Psoas muscle (tissue), 8 donors: ENCODE data around the gene ATF6. TPM values are rescaled to one million over a fixed set of nuclear protein-coding genes. Genes with fewer than 3 reads are reported as not detected.

Experiments used
- ATAC-seq, 4 donors: fragments of 200-7000 bp; cut with Tn5 transposase; one replicate each; pipeline ENCODE4 v1.9.1; 2020; ENCODE audit warnings: moderate library complexity in 3 of 4, mild to moderate bottlenecking in 2 of 4
- DNase-seq, 2 donors: peaks; one replicate each; pipeline ENCODE4 v3.0.0-alpha.2; 2020
- H3K27ac ChIP-seq: fragments of 200-600 bp; one replicate; pipeline ENCODE4 v1.8.0; 2022
- H3K27me3 ChIP-seq, 3 donors: fragments of 200-600 bp in 1 of 3; one replicate each; pipeline versions ENCODE4 v1.6.1 to v1.8.0; 2013 to 2022; ENCODE audit warnings: low read length in 2 of 3, mild to moderate bottlenecking in 2 of 3, moderate library complexity in 1 of 3; ENCODE audit not compliant: insufficient read depth in 3 of 3
- H3K36me3 ChIP-seq, 2 donors: fragments of 200-600 bp in 1 of 2; one replicate each; pipeline versions ENCODE4 v1.6.1 to v1.8.0; 2013 to 2022; ENCODE audit warnings: low read depth in 1 of 2, mild to moderate bottlenecking in 1 of 2, moderate library complexity in 1 of 2; ENCODE audit not compliant: insufficient read depth in 1 of 2
- H3K4me1 ChIP-seq: fragments of 200-600 bp; one replicate; pipeline ENCODE4 v1.8.0; 2022
- H3K4me3 ChIP-seq: fragments of 200-600 bp; one replicate; pipeline ENCODE4 v1.8.0; 2022; ENCODE audit warnings: mild to moderate bottlenecking
- H3K9me3 ChIP-seq: fragments of 200-600 bp; one replicate; pipeline ENCODE4 v1.8.0; 2022
- WGBS, 3 donors: extraction: QIAGEN DNeasy Blood & Tissue Kit; methylation state at CpG; one replicate each; pipeline versions ENCODE4 v1.1.6 to v1.1.7; 2013; 5-methylcytosine and 5-hydroxymethylcytosine counted together
- intact Hi-C, 2 donors: fragments of 100-400 bp; cut with DNase I; formaldehyde crosslinking; loops; one replicate each; pipeline versions ENCODE4 v1.11.0 to v1.14.2; 2022
- polyA plus RNA-seq, 3 donors: library from polyadenylated mRNA; stranded (reverse); fragments of 200-250 nt; gene quantifications; one replicate each; pipeline ENCODE4 v1.2.3, GENCODE V29; 2013
- total RNA-seq, 4 donors: library from RNA; stranded (reverse); fragmentation: NEBNext Ultra II Directional in 2 of 4; extraction: Animal tissue kit (Norgen Biotek cat#: 25700) in 2 of 4; gene quantifications; one replicate each; pipeline versions ENCODE4 v1.2.1 to v1.2.4, GENCODE V29; 2021 to 2023
- TF ChIP-seq, protein P1 (sequence below): fragments of 200-600 bp; IDR thresholded peaks from one replicate; pipeline ENCODE4 v1.8.0; 2022; ENCODE audit warnings: antibody characterized with exemption
- donor health status: healthy with polysubstance abuse.
- donor health status: DM: no; HTN: no; CAD: no; lungs with moderate emphysema.
- donor health status: Bipolar disorder and iron deficiency.
- donor health status: healthy.
- donor health status: DM: yes; HTN: yes; CAD: no.
- donor health status: DM: no; HTN: no; CAD: no.
- donor health status: DM: no; HTN: no; CAD: no.
- donor health status: DM: yes; HTN: yes; CAD: no.

Gene ATF6
- total and polyA plus RNA-seq, 7 donors, result 6.4 to 17.1 (median 11.0) TPM

DNA sequence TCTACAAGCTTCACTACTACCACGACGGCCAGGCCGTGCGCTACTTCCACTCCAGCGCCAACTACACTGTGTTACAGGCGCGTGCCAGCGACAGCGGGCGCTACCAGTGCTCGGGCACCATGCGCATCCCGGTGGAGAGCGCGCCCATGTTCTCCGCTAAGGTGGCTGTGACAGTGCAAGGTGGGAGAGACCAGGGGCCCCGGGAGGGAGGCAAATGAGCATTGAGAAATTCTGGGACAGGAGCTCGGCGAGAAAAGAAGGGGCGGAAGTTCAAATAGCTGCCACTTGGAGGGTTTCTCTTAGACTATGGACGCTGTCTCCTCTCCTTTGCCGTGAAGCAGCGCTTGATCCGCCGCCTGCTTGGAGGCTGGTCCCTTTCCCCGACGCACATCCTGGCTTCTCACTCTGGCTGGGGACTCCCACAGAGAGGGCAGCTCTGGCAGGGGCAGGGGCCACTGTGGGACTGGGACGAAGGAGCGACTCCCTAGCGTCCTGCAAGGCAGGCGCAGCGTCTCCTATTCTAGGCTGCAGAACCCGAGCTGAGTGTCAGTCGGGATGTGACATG is 40.1 kb upstream of the ATF6 start:
- H3K9me3 ChIP-seq, result no peaks in the 10 kb centered on the region
- peak overlapping the region; percentile 72 for H3K4me3 ChIP-seq
- peaks cover 4% of the 10 kb centered on the region for H3K4me1 ChIP-seq
- H3K27ac ChIP-seq, result peak overlapping the region; percentile 68
- DNase-seq (peak; percentile 39 to 65), ATAC-seq (peak; percentile 41 to 67 (median 49))
- WGBS, 3 donors, result 0 to 1% (median 1%) methylated on average over 31 to 34 of the region's 34 CpGs
- peaks cover 0 to 55% (median 2%) of the 10 kb centered on the region in 3 donors for H3K27me3 ChIP-seq
- TF ChIP-seq, protein P1, sequence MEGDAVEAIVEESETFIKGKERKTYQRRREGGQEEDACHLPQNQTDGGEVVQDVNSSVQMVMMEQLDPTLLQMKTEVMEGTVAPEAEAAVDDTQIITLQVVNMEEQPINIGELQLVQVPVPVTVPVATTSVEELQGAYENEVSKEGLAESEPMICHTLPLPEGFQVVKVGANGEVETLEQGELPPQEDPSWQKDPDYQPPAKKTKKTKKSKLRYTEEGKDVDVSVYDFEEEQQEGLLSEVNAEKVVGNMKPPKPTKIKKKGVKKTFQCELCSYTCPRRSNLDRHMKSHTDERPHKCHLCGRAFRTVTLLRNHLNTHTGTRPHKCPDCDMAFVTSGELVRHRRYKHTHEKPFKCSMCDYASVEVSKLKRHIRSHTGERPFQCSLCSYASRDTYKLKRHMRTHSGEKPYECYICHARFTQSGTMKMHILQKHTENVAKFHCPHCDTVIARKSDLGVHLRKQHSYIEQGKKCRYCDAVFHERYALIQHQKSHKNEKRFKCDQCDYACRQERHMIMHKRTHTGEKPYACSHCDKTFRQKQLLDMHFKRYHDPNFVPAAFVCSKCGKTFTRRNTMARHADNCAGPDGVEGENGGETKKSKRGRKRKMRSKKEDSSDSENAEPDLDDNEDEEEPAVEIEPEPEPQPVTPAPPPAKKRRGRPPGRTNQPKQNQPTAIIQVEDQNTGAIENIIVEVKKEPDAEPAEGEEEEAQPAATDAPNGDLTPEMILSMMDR, result peak; percentile 26
- no peaks in the 10 kb centered on the region for H3K36me3 ChIP-seq
- intact Hi-C loops, result no loop called here

DNA sequence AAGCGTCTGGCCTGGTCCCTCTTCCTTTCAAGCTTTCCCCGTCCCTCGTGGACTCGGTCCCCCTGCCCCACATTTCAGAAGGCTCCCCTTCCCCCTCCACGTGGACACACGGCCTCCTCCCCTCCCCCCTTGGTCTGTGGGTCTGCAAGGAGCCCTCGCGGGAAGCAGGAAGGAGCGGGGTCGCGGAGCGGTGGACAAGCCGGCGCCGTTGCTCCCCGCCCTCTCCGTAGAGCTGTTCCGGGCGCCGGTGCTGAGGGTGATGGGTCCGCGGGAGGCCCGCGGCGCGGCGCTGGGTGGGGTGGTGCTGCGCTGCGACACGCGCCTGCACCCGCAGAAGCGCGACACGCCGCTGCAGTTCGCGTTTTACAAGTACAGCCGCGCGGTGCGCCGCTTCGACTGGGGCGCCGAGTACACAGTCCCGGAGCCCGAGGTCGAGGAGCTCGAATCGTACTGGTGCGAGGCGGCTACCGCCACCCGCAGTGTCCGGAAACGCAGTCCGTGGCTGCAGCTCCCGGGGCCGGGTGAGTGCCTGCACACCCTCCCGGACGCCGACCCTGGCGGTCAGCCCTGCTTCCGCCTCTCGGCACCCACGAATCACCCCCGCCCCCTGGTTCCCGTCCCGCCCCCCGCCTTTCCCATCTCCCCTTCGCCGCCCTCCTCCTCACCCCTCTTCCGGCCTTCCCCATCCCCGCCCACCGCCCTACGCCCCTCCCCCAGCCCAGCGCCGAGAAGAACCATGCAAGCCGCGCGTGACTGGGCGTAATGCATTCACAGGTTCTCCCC is 39.5 kb upstream of the ATF6 start:
- ATAC-seq (peak; percentile 71 to 84 (median 78)), DNase-seq (peak; percentile 87 to 90)
- intact Hi-C loops, result no loop called here
- 1% methylated on average over 59 to 83 of the region's 83 CpGs for WGBS, 3 donors
- Histone ChIP-seq H3K36me3 (no peaks in the 10 kb centered on the region), H3K4me3 (peak overlapping the region; percentile 72), H3K9me3 (no peaks in the 10 kb centered on the region), H3K4me1 (peaks cover 4% of the 10 kb centered on the region), H3K27me3 (peaks cover 2 to 59% (median 3%) of the 10 kb centered on the region in 3 donors), H3K27ac (peak overlapping the region; percentile 74)
- TF ChIP-seq, protein P1, result no peak

DNA sequence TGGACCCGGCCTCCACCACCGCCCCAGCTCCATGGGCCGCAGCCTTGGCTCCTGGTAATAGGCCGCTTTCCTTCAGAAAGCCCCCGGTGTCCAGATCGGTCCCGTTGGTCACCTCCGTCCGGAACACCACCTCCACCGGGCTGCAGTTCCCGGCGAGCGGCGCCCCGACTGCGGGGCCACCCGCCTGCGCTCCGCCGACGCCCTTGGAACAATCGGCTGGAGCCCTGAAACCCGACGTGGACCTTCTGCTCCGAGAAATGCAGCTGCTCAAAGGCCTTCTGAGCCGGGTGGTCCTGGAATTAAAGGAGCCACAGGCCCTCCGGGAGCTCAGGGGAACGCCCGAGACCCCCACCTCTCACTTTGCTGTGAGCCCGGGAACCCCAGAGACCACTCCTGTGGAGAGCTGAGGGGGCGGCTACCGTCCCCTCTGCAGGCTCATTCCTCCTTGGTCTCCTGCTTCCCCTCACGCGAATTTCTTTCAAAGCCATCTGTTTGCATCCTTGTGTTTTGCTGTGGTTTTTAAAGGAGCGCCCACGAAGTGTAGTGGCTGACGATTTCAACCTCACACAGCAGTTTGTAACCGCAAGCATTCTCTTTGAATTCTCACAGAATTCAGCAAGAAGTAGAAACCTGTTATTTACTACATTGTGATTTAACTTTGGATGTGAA is 38.7 kb upstream of the ATF6 start:
- TF ChIP-seq, protein P1, result no peak
- Histone ChIP-seq H3K36me3 (no peaks in the 10 kb centered on the region), H3K27me3 (peaks cover 2 to 56% (median 7%) of the 10 kb centered on the region in 3 donors), H3K4me1 (peaks cover 4% of the 10 kb centered on the region), H3K4me3 (peak overlapping the region; percentile 72), H3K27ac (peak overlapping the region; percentile 74), H3K9me3 (no peaks in the 10 kb centered on the region)
- 4 to 8% (median 7%) methylated on average over 38 of the region's 38 CpGs for WGBS, 3 donors
- no peak for ATAC-seq
- no peak for DNase-seq
- intact Hi-C loops, result no loop called here

DNA sequence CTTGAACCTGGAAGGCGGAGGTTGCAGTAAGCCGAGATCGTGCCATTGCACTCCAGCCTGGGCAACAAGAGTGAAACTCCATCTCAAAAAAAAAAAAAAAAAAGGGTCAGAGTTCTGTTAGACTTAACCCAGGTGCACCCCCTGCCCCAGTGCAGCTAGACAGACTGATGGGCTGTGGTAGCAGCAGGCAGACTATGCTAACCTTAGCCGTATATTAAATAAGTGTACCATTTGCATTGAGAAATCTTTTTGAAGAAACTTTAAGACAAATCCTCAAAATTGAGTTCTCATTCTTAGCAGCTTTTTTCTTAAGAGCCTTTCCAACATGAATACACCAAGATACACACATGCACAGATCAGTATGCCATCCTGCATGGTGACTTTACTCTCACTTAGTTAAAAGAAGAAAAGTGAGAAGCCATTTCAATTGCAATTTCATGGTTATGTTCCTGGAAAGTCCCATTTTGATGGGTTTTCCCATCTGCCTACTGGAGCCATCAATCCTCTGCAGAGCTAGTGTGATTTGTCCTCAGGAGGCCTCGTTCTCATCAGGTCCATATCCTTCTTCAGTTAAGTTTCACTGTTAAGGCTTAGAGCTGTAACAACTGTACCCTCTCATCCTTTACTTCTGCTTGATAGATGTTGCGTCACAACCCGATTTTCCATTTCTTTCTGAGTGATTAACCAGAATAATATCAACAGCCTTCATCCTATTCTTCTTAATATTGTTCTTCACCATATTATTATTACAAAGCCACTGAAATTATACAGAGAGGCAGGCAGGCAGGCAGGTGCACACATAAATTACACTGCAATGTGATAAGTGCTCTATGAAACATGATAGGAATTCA is 37.5 kb upstream of the ATF6 start:
- Histone ChIP-seq H3K27me3 (peaks cover 2 to 46% (median 7%) of the 10 kb centered on the region in 3 donors), H3K36me3 (no peaks in the 10 kb centered on the region), H3K27ac (no peak overlapping the region), H3K4me1 (peaks cover 4% of the 10 kb centered on the region), H3K9me3 (no peaks in the 10 kb centered on the region), H3K4me3 (no peak overlapping the region)
- TF ChIP-seq, protein P1, result no peak
- intact Hi-C loops, result no loop called here
- DNase-seq (no peak), ATAC-seq (no peak)
- WGBS, 3 donors, result 56 to 64% (median 63%) methylated on average over 4 to 7 of the region's 7 CpGs
